ENCODE measurements around the gene PRKN.
"Not testable (repeated sequence)": the region's sequence is repeated elsewhere in the genome, so short reads cannot be mapped to it uniquely, and the experiment has no call there.

- TF ChIP-seq CTCF, EP300 (IDR thresholded peaks at IDR 0.05): not testable (repeated sequence)
Observed at GRCh38 chr6:161309774-161310173, 1417.8 kb downstream of the PRKN start.

All from tibial nerve (tissue), 4 donors.